NCI-H2029 treated with DMSO at 0.1 percent for 48 hours (cell line): ENCODE data around the gene CEP63.

Experiments used
- DNase-seq: peaks from one replicate; lab custom pipeline; 2025; lab: John Stamatoyannopoulos, UW

CEP63 gene

GRCh38 chr3:134468519-134468918 lies 17.3 kb upstream of the CEP63 start:
- no peak for DNase-seq

GRCh38 chr3:134471521-134472193 lies 14.2 kb upstream of the CEP63 start:
- no peak for DNase-seq

GRCh38 chr3:134472831-134473230 lies 13.0 kb upstream of the CEP63 start:
- DNase-seq = no peak

- peak; percentile 48 for DNase-seq
Measured at GRCh38 chr3:134473868-134474546, 11.8 kb upstream of the CEP63 start.

GRCh38 chr3:134474956-134475355 lies 10.9 kb upstream of the CEP63 start:
- DNase-seq = no peak

- no peak for DNase-seq
Measured at GRCh38 chr3:134476306-134476705, 9.6 kb upstream of the CEP63 start.

GRCh38 chr3:134477002-134477401 lies 8.9 kb upstream of the CEP63 start:
- DNase-seq = no peak

- no peak for DNase-seq
Measured at GRCh38 chr3:134477938-134478337, 7.9 kb upstream of the CEP63 start.

- DNase-seq = no peak
Measured at GRCh38 chr3:134480546-134480945, 5.3 kb upstream of the CEP63 start.

- DNase-seq = no peak
Measured at GRCh38 chr3:134481166-134481565, 4.7 kb upstream of the CEP63 start.

GRCh38 chr3:134482622-134483021 lies 3.2 kb upstream of the CEP63 start:
- no peak for DNase-seq

- no peak for DNase-seq
Measured at GRCh38 chr3:134483195-134483900, 2.5 kb upstream of the CEP63 start.

- peak; percentile 31 for DNase-seq
Measured at GRCh38 chr3:134485075-134485717, 661 bp upstream of the CEP63 start.

- peak; percentile 55 for DNase-seq
Measured at GRCh38 chr3:134486577-134487041, 752 bp downstream of the CEP63 start.

GRCh38 chr3:134487406-134487805 lies 1.5 kb downstream of the CEP63 start:
- no peak for DNase-seq

- no peak for DNase-seq
Measured at GRCh38 chr3:134494495-134494894, 8.6 kb downstream of the CEP63 start.

- DNase-seq = no peak
Measured at GRCh38 chr3:134495980-134496379, 10.1 kb downstream of the CEP63 start.

GRCh38 chr3:134496471-134497071 lies 10.7 kb downstream of the CEP63 start:
- DNase-seq = no peak

GRCh38 chr3:134503266-134503665 lies 17.4 kb downstream of the CEP63 start:
- no peak for DNase-seq

GRCh38 chr3:134504132-134504531 lies 18.3 kb downstream of the CEP63 start:
- no peak for DNase-seq

GRCh38 chr3:134505485-134505884 lies 19.6 kb downstream of the CEP63 start:
- DNase-seq = no peak

- no peak for DNase-seq
Measured at GRCh38 chr3:134511500-134511899, 25.6 kb downstream of the CEP63 start.
